Fibroblast of gingiva (primary cell): Measurements from ENCODE around the gene C19orf81.
A peak's percentile ranks its signal among the peaks of the same experiment; 100 is the strongest.
"Not testable (repeated sequence)": the region's sequence is repeated elsewhere in the genome, so short reads cannot be mapped to it uniquely, and the experiment has no call there.

Source experiments
- DNase-seq: peaks from one replicate; pipeline ENCODE4 v3.0.0-alpha.2; 2011; ENCODE audit warnings: low read depth

Gene C19orf81

DNA sequence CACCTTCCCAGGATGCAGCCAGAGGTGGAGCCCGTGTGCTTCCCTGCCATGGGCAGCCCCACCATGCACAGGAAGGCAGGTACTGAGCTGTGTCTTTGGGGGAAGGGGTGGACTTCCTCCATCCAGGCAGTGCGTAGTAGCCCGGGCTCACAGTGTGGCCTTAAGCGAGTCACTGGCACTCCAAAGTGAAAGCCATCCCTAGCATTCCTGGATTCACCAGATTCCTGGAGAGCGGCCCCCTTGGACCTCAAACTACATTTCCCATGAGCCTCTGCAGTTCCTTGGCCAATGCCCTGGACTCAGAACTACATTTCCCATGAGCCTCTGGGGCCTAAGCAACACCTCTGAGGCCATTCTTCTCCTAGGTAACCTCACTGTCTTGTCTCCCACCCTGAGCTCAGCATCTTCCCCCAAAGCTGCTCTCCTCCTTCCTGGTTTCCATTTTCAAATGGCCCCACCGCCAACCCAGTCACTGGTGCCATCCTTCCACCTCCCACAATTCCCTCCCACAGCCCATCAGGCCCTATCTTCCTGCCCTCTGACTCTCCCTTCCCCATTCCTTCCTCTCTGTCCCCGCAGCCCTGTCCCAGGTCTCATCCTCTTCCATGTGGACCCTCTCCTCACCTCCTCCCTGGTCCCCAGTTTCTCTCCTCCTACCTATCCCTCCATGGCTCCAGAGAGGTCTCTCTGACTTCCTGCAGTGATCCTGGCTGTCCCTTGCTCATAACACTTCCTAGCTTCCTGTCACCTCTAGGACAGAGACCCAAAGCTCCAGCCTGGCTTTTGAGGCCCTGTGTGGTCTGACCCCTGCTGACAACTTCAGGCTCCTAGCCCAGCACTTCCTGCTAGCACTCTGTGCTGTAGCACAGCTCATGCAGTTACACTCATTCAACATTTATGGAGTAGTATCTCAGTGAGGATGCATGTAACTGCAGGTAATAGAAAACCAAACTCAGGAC lies at the start of gene C19orf81:
Gene C19orf81, plus strand, starts transcription at position 13 of the 959 bp plus-strand sequence. Its CDS starts 0 bp downstream, at position 13.
- no peak for DNase-seq

- DNase-seq: no peak
These were observed 47.7 kb upstream of the C19orf81 start for GRCh38 chr19:50601407-50602088.

GRCh38 chr19:50602089-50602422 lies 47.2 kb upstream of the C19orf81 start:
- DNase-seq: no peak

- no peak for DNase-seq
These were observed 46.7 kb upstream of the C19orf81 start for GRCh38 chr19:50602496-50602895.

- DNase-seq: no peak
These were observed 46.3 kb upstream of the C19orf81 start for GRCh38 chr19:50602935-50603334.

DNA sequence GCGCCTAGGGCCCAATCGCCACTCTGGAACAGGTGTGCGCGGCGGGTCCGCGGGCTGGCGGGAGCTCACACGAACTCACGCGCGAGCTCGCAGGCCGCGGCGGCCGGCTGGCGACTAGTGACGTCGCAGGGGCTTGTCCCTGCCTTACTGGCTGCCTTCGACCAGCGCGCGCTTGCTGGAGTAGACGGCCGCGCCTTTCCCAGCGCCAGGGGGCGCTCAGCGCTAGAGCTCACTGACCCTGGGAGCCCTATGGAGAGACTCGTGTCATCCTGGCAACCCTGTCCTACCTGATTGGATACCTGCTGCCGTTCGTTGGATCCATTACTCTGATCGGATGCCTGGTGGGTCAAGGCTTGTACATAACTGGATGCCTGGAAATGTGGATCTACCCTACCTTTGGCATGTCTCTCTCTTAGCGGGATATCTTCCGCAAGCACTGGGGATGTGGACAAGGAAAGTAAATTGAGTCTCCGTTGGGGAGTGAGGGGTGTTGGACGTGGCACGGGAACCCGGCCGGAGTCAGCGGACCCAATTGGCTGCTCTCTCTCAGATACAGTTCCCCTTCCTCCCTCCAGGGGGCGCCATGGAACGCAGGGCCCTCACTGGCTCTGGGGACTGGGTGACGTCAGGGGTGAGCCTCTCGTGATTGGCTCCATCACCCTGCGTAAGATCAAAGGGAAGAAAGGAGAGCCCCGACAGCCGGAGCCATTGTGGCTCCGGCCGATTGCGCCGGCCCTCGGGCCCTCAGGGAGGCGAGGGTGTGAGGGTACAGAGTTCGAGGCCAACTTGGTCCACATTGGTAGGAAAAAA lies 44.8 kb upstream of the C19orf81 start:
- not testable (repeated sequence) for DNase-seq

GRCh38 chr19:50606059-50606836 lies 43.0 kb upstream of the C19orf81 start:
- DNase-seq: not testable (repeated sequence)

- no peak for DNase-seq
These were observed 41.9 kb upstream of the C19orf81 start for GRCh38 chr19:50607388-50607787.

DNA sequence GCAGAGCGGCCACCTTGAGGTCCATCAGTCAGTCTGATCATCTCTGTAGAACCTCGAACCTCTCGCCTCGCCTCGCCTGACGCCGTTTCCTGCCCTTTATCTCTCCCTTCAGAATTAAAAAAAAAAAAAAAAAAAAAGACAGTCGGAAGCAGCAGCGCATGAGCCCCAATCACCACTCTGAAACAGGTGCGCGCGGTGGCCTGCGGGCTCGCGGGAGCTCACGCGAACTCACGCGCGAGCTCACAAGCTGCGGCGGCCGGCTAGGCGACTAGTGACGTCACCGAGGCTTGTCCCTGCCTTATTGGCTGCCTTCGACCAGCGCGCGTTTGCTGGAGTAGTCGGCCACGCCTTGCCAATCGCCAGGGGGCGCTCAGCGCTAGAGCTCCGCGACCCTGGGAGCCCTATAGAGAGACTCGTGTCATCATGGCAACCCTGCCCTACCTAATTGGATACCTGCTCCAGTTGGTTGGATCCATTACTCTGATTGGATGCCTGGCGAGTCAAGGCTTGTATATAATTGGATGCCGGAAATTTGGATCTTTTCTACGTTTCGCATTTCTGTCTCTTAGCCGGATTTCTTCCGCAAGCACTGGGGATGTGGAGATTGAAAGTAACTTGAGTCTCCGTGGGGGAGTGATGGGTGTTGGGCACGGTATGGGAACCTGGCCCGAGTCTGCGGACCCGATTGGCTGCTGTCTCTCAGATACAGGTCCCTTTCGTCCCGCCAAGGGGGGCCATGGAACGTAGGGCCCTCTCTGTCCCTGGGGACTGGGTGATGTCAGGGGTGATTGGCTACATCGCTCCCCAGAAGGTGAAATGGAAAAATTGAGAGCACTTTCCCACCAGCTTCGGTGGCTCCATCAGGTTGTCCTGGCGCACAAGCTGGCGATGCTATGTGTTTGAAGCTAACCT lies 41.1 kb upstream of the C19orf81 start:
- peak; percentile 13 for DNase-seq

DNA sequence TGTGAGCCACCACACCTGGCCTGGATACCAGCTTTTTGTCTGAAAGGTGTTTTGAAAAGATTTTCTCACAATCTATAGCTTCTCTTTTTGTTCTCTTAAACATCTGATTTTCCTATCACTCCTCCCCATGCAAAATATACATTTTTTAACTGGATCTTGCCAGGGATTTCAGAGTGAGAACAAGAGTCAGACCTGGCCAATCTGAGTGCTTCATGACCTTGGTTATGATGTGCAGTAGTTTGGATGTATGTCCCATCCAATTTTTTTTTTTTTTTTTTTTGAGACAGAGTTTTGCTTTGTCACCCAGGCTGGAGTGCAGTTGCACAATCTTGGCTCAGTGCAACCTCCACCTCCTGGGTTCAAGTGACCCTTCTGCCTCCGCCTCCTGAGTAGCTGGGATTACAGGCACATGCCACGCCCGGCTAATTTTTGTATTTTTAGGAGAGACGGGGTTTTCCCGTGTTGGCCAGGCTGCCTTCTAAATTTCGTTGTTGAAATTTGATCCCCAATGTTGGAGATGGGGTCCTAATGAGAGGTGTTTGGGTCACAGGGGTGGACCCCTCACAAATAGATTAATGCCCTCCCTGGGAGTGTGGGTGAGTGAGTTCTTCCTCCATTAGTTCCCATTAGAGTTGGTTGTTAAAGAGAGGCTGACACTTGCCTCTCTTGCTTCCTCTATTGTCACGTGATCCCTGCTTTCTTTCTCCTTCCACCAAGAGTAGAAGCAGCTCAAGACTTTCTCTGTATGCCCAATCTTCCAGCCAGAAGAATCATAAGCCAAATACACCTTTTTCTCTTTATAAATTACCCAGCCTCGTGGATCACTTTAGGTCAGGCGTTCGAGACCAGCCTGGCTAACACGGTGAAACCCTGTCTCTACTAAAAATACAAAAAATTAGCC lies 36.5 kb upstream of the C19orf81 start:
- not testable (repeated sequence) for DNase-seq

- DNase-seq: not testable (repeated sequence)
These were observed 30.9 kb upstream of the C19orf81 start for GRCh38 chr19:50618379-50618778.

GRCh38 chr19:50619184-50619583 lies 30.1 kb upstream of the C19orf81 start:
- not testable (repeated sequence) for DNase-seq

GRCh38 chr19:50620394-50620906 lies 28.8 kb upstream of the C19orf81 start:
- DNase-seq: not testable (repeated sequence)

DNA sequence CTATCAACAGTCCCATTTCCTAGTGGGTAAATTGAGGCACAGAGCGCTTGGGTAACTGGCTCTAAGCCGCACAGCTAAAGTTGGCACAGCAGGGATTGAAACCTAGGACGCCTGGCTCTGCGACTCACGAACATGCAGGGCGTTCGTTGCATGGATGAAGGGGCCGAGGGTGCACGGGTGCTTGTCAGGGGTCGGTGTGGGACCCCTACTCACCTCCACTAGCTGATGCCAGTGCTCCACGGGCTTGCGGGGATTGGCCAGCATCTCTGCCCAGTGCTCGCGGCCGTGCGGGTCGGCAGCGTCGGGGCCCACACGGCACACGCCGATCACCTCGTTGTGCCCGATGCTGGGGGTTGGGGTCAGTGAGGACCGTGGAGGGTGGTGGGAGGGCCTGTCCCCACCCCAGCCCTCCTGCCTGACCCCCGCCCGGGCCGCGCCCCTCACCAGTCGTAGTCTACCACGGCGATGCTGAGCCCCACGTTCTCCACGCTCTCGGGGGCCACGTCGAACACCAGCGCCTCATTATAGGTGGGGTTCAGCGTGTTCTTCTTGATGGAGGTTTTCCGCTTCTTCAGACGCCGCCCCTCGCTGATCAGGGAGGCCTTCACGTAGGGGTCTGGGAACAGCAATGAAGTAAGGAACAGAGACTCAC lies 24.2 kb upstream of the C19orf81 start:
- no peak for DNase-seq

- no peak for DNase-seq
These were observed 23.2 kb upstream of the C19orf81 start for GRCh38 chr19:50626011-50626410.

DNA sequence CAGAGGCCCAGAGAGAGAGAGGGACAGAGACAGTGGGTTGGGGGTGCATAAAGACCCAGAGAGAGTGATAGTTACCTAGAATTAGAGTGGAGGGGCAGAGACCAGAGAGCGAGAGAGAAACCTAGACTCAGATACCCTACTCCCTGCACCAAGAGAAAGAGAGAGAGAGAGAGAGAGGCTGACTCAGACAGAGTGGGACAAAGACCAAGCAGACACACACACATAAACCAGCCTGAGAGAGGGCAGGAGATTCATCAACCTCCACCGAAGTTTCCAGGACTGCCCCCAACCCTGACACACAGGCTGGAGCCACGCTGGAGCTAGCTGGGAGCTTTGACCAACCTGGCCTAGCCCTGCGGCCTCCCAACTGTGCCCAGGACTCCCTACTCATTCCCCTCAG lies 22.4 kb upstream of the C19orf81 start:
- DNase-seq: no peak

DNA sequence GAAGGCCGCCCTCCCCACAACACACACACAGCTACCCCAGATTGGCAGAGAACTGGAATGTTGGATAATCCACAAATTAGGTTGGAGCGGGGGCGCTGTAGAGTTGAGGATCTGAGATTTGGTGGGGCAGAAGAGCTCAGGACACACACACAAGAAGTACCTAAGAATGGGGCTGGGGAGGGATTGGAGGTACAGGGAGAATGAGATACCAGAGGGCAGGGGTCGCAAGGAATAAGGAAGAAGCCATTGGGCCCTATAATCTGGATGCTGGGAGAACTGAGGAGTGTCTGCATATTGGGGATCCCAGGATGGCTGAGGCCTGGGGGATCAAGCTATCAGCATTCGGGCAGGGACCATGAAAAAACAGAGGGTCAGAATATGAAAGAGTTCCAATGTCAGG lies 21.1 kb upstream of the C19orf81 start:
- DNase-seq: no peak

DNA sequence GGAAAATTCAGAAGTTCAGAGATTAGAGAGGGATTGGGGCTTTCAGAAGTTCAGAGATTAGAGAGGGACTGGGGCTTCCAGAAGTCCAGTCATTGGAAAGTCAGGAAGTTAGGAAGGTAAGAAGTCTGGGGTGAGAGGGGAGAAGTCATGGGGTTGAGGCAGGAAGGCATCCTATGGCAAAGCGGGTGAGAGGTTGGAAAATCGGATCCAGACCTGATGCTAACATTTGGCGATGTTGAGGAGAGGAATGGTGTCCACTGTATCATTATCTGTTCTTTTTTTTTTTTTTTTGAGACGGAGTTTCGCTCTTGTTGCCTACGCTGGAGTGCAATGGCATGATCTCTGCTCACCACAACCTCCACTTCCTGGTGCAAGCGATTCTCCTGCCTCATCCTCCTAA lies 20.7 kb upstream of the C19orf81 start:
- no peak for DNase-seq

- no peak for DNase-seq
These were observed 20.1 kb upstream of the C19orf81 start for GRCh38 chr19:50629194-50629593.
